Measurements from ENCODE around the gene COG7.
"Not testable (repeated sequence)": the region's sequence is repeated elsewhere in the genome, so short reads cannot be mapped to it uniquely, and the experiment has no call there.

The COG7 gene

GRCh38 chr16:23469814-23470213, 16.8 kb upstream of the COG7 start:
- DNase-seq = no peak

- DNase-seq = no peak
Observed at GRCh38 chr16:23466162-23466885, 13.3 kb upstream of the COG7 start.

GRCh38 chr16:23465179-23465578, 12.2 kb upstream of the COG7 start:
- DNase-seq = no peak

GRCh38 chr16:23464196-23464595, 11.2 kb upstream of the COG7 start:
- no peak for DNase-seq

- DNase-seq = not testable (repeated sequence)
Observed at GRCh38 chr16:23462994-23463393, 10.0 kb upstream of the COG7 start.

- DNase-seq = no peak
Observed at GRCh38 chr16:23453338-23454052, 506 bp upstream of the COG7 start.

GRCh38 chr16:23452221-23452571, 793 bp downstream of the COG7 start:
- DNase-seq = no peak

- no peak for DNase-seq
Observed at GRCh38 chr16:23448392-23448791, 4.6 kb downstream of the COG7 start.

GRCh38 chr16:23437542-23437941, 15.4 kb downstream of the COG7 start:
- DNase-seq = not testable (repeated sequence)

- no peak for DNase-seq
Observed at GRCh38 chr16:23436951-23437350, 16.0 kb downstream of the COG7 start.

GRCh38 chr16:23435500-23435899, 17.5 kb downstream of the COG7 start:
- DNase-seq = peak; percentile 63 to 71

GRCh38 chr16:23434380-23434779, 18.6 kb downstream of the COG7 start:
- DNase-seq = peak in 1 of 2 donors; percentile 68

- DNase-seq = no peak
Observed at GRCh38 chr16:23433261-23433920, 19.6 kb downstream of the COG7 start.

GRCh38 chr16:23432176-23433128, 20.5 kb downstream of the COG7 start:
- DNase-seq = no peak

- DNase-seq = no peak
Observed at GRCh38 chr16:23428351-23428750, 24.6 kb downstream of the COG7 start.

- no peak for DNase-seq
Observed at GRCh38 chr16:23424292-23424958, 28.6 kb downstream of the COG7 start.

GRCh38 chr16:23423496-23424049, 29.4 kb downstream of the COG7 start:
- DNase-seq = no peak

GRCh38 chr16:23420011-23420410, 33.0 kb downstream of the COG7 start:
- no peak for DNase-seq

GRCh38 chr16:23416816-23417215, 36.2 kb downstream of the COG7 start:
- DNase-seq = no peak

GRCh38 chr16:23414731-23415130, 38.3 kb downstream of the COG7 start:
- DNase-seq = no peak

- DNase-seq = no peak
Observed at GRCh38 chr16:23410176-23410575, 42.8 kb downstream of the COG7 start.

- no peak for DNase-seq
Observed at GRCh38 chr16:23409522-23409921, 43.5 kb downstream of the COG7 start.
